Measurements from ENCODE around the gene TTC36.
"Not testable (repeated sequence)": the region's sequence is repeated elsewhere in the genome, so short reads cannot be mapped to it uniquely, and the experiment has no call there.

The TTC36 gene

GRCh38 chr11:118532852-118533768, 5.8 kb downstream of the TTC36 start:
- DNase-seq, result no peak

GRCh38 chr11:118533769-118534729, 6.8 kb downstream of the TTC36 start:
- DNase-seq, result no peak

- DNase-seq, result no peak
These were observed 8.0 kb downstream of the TTC36 start for GRCh38 chr11:118535261-118535660.

- no peak for DNase-seq
These were observed 9.5 kb downstream of the TTC36 start for GRCh38 chr11:118536726-118537125.

- DNase-seq, result no peak
These were observed 10.2 kb downstream of the TTC36 start for GRCh38 chr11:118537409-118537980.

- DNase-seq, result no peak
These were observed 16.9 kb downstream of the TTC36 start for GRCh38 chr11:118544010-118544646.

GRCh38 chr11:118544647-118545010, 17.4 kb downstream of the TTC36 start:
- no peak for DNase-seq

GRCh38 chr11:118545533-118545932, 18.3 kb downstream of the TTC36 start:
- DNase-seq, result no peak

- no peak for DNase-seq
These were observed 19.9 kb downstream of the TTC36 start for GRCh38 chr11:118547132-118547531.

GRCh38 chr11:118552341-118552740, 25.1 kb downstream of the TTC36 start:
- DNase-seq, result no peak

- no peak for DNase-seq
These were observed 33.5 kb downstream of the TTC36 start for GRCh38 chr11:118560806-118561205.

GRCh38 chr11:118565051-118565450, 37.8 kb downstream of the TTC36 start:
- DNase-seq, result no peak

- no peak for DNase-seq
These were observed 42.4 kb downstream of the TTC36 start for GRCh38 chr11:118569670-118570069.

GRCh38 chr11:118570787-118571186, 43.5 kb downstream of the TTC36 start:
- DNase-seq, result no peak

GRCh38 chr11:118571701-118572060, 44.4 kb downstream of the TTC36 start:
- DNase-seq, result not testable (repeated sequence)

- peak; percentile 32 for DNase-seq
These were observed 45.0 kb downstream of the TTC36 start, which contains the start of gene ARCN1 for GRCh38 chr11:118572061-118572980. Gene ARCN1, plus strand, starts transcription at chr11:118572409. Its CDS starts 139 bp downstream, at chr11:118572548.

- peak; percentile 63 for DNase-seq
These were observed 45.8 kb downstream of the TTC36 start for GRCh38 chr11:118572981-118573550.

GRCh38 chr11:118574636-118575035, 47.4 kb downstream of the TTC36 start:
- DNase-seq, result no peak

GRCh38 chr11:118577995-118578394, 50.7 kb downstream of the TTC36 start:
- DNase-seq, result not testable (repeated sequence)
